Measurements from ENCODE around the gene LSS. TPM values are rescaled to one million over a fixed set of nuclear protein-coding genes. Genes with fewer than 3 reads are reported as not detected.

Gene LSS
- polyA plus RNA-seq, 1 donor (not counting 4 experiments of a cell fraction or from before 2014, with no cell fraction given) = 105 TPM

- no peaks in the 10 kb centered on the region for H3K9me3 ChIP-seq (ENCODE audit: control insufficient read depth, low read depth, low read length)
- dilution Hi-C loops (cut with MboI; ENCODE audit: extremely low pct_ligation_motif_present, low sequenced_read_pairs) = no loop called here
- no peak overlapping the region for H2AFZ ChIP-seq (ENCODE audit: control insufficient read depth, low read length)
- H4K20me1 ChIP-seq (ENCODE audit: control insufficient read depth, extremely low read depth, insufficient read depth, low read length) = no peaks in the 10 kb centered on the region
- H3K9me1 ChIP-seq (ENCODE audit: control insufficient read depth, extremely low read depth, insufficient read depth, low read length) = no peaks in the 10 kb centered on the region
- peaks cover 44 to 55% of the 10 kb centered on the region in 2 experiments for H3K36me3 ChIP-seq (ENCODE audit: control insufficient read depth in 2 of 2, extremely low read depth in 1 of 2, insufficient read depth in 2 of 2, low read length in 2 of 2)
- no peaks in the 10 kb centered on the region for H3K27me3 ChIP-seq (ENCODE audit: control insufficient read depth, extremely low read depth, insufficient read depth, low read length)
- DNase-seq (ENCODE audit: low read depth, low spot score) = no peak
- H3K9ac ChIP-seq (ENCODE audit: control insufficient read depth, extremely low read depth, insufficient read depth, low read length) = no peak overlapping the region
- H3K4me2 ChIP-seq (ENCODE audit: control insufficient read depth, extremely low read depth, insufficient read depth, low read depth, low read length) = no peak overlapping the region
- no peak overlapping the region for H3K27ac ChIP-seq (ENCODE audit: control insufficient read depth, insufficient read depth, low read length)
- no peak for TF ChIP-seq CTCF (optimal IDR thresholded peaks at IDR 0.05 in 1 of 3, IDR thresholded peaks at IDR 0.05 in 1 of 3, conservative IDR thresholded peaks at IDR 0.05 in 1 of 3; ENCODE audit: extremely low read depth in 1 of 3, insufficient read depth in 2 of 3, low read length in 3 of 3)
- TF ChIP-seq EZH2 (IDR thresholded peaks at IDR 0.05; ENCODE audit: low read length) = no peak
- H3K4me3 ChIP-seq (ENCODE audit: control insufficient read depth in 2 of 3, extremely low read depth in 1 of 3, insufficient read depth in 2 of 3, low read depth in 1 of 3, low read length in 3 of 3) = no peak overlapping the region
- H3K79me2 ChIP-seq (ENCODE audit: control insufficient read depth, insufficient read depth, low read length) = no peaks in the 10 kb centered on the region
- no peaks in the 10 kb centered on the region for H3K4me1 ChIP-seq (ENCODE audit: control insufficient read depth, extremely low read depth, insufficient read depth, low read length)
- FAIRE-seq = no peak
Observed at GRCh38 chr21:46254208-46254975, 25.8 kb upstream of the LSS start.

- FAIRE-seq = no peak
- dilution Hi-C loops (cut with MboI; ENCODE audit: extremely low pct_ligation_motif_present, low sequenced_read_pairs) = no loop called here
- peaks cover 42 to 55% of the 10 kb centered on the region in 2 experiments for H3K36me3 ChIP-seq (ENCODE audit: control insufficient read depth in 2 of 2, extremely low read depth in 1 of 2, insufficient read depth in 2 of 2, low read length in 2 of 2)
Observed at GRCh38 chr21:46253610-46254124, 25.1 kb upstream of the LSS start.

More at GRCh38 chr21:46253610-46254124, 25.1 kb upstream of the LSS start:
- no peak overlapping the region for H3K9ac ChIP-seq (ENCODE audit: control insufficient read depth, extremely low read depth, insufficient read depth, low read length)
- no peaks in the 10 kb centered on the region for H3K27me3 ChIP-seq (ENCODE audit: control insufficient read depth, extremely low read depth, insufficient read depth, low read length)
- H3K4me3 ChIP-seq (ENCODE audit: control insufficient read depth in 2 of 3, extremely low read depth in 1 of 3, insufficient read depth in 2 of 3, low read depth in 1 of 3, low read length in 3 of 3) = no peak overlapping the region
- TF ChIP-seq EZH2 (IDR thresholded peaks at IDR 0.05; ENCODE audit: low read length) = no peak
- no peak for TF ChIP-seq CTCF (optimal IDR thresholded peaks at IDR 0.05 in 1 of 3, IDR thresholded peaks at IDR 0.05 in 1 of 3, conservative IDR thresholded peaks at IDR 0.05 in 1 of 3; ENCODE audit: extremely low read depth in 1 of 3, insufficient read depth in 2 of 3, low read length in 3 of 3)
- H3K4me2 ChIP-seq (ENCODE audit: control insufficient read depth, extremely low read depth, insufficient read depth, low read depth, low read length) = no peak overlapping the region
- DNase-seq (ENCODE audit: low read depth, low spot score) = no peak
- no peaks in the 10 kb centered on the region for H4K20me1 ChIP-seq (ENCODE audit: control insufficient read depth, extremely low read depth, insufficient read depth, low read length)
- no peaks in the 10 kb centered on the region for H3K4me1 ChIP-seq (ENCODE audit: control insufficient read depth, extremely low read depth, insufficient read depth, low read length)
- no peaks in the 10 kb centered on the region for H3K9me3 ChIP-seq (ENCODE audit: control insufficient read depth, low read depth, low read length)
- no peak overlapping the region for H3K27ac ChIP-seq (ENCODE audit: control insufficient read depth, insufficient read depth, low read length)
- no peak overlapping the region for H2AFZ ChIP-seq (ENCODE audit: control insufficient read depth, low read length)
- H3K9me1 ChIP-seq (ENCODE audit: control insufficient read depth, extremely low read depth, insufficient read depth, low read length) = no peaks in the 10 kb centered on the region
- no peaks in the 10 kb centered on the region for H3K79me2 ChIP-seq (ENCODE audit: control insufficient read depth, insufficient read depth, low read length)
